ENCODE data around the gene PRDM15.

DNA sequence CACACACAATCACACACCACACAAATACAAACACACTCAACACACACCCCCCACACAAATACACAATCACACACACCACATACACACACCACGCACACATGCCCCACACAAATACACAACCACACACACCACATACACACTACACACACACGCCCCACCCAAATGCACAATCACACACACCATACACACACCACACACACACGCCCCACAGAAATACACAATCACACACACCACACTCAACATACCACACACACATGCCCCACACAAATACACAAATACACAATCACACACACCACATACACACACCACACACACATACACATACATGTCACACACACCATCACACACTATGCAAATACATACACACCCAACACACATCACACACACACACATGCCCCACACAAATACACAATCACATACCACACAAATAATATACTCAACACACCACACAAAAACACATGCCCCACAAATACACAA lies 50.2 kb downstream of the PRDM15 start:
- TF ChIP-seq, protein P1, sequence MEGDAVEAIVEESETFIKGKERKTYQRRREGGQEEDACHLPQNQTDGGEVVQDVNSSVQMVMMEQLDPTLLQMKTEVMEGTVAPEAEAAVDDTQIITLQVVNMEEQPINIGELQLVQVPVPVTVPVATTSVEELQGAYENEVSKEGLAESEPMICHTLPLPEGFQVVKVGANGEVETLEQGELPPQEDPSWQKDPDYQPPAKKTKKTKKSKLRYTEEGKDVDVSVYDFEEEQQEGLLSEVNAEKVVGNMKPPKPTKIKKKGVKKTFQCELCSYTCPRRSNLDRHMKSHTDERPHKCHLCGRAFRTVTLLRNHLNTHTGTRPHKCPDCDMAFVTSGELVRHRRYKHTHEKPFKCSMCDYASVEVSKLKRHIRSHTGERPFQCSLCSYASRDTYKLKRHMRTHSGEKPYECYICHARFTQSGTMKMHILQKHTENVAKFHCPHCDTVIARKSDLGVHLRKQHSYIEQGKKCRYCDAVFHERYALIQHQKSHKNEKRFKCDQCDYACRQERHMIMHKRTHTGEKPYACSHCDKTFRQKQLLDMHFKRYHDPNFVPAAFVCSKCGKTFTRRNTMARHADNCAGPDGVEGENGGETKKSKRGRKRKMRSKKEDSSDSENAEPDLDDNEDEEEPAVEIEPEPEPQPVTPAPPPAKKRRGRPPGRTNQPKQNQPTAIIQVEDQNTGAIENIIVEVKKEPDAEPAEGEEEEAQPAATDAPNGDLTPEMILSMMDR (IDR thresholded peaks at IDR 0.05) = no peak
- no peak for TF ChIP-seq POLR2AphosphoS5 (IDR thresholded peaks at IDR 0.05)

Data from suprapubic skin (tissue), 3 donors.